Sigmoid colon (tissue), 4 donors: ENCODE data around the gene HOXB4.
A peak's percentile ranks its signal among the peaks of the same experiment; 100 is the strongest.

Experiments used
- POLR2A ChIP-seq, 2 donors: fragments of 450-650 bp; IDR thresholded peaks; one replicate each; pipeline ENCODE4 v1.6.1; 2016; ENCODE audit warnings: antibody characterized with exemption in 2 of 2, mild to moderate bottlenecking in 2 of 2, moderate library complexity in 2 of 2
- POLR2AphosphoS5 ChIP-seq, 4 donors: sonication (generic); formaldehyde crosslinking; IDR thresholded peaks; one replicate each; pipeline ENCODE4 v1.6.1; 2017; ENCODE audit warnings: antibody characterized with exemption in 4 of 4
- TF ChIP-seq, protein P1 (sequence below), 4 experiments: fragments of 450-650 bp in 3 of 4; fragments of 200-600 bp in 1 of 4; IDR thresholded peaks; one replicate each; pipeline ENCODE4 v1.5.1; 2016 to 2019; ENCODE audit warnings: antibody characterized with exemption in 4 of 4, mild to moderate bottlenecking in 3 of 4, moderate library complexity in 2 of 4

DNA sequence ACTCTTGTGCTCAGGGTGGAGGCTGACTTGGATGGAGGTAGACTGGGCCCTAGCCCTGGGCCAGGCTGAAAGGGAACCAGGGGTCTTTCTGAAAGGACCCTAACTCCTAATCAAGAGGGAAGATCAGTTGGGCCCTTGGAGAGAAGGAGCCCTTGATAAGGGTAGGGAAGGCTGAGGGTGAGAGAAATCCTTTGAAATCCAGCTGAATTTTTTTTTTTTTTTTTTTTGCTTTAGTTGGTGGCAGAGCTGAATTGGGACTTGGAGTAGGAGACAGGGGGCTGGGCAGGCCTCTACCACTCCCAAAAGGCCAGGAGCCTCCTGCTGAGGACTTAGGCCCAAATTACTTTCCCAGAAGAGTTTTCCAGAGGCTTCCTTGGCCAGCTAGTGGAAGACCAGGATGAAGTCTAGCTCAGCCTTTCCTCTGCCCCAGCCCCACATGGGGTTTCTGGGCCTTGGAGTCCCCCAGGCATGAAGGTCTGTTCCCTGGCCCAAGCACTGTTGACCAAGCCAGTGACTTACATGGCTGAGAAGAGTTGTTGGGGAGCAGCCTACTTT lies 12.5 kb upstream of the HOXB4 start:
- TF ChIP-seq POLR2A (IDR thresholded peaks at IDR 0.05) (no peak), POLR2AphosphoS5 (IDR thresholded peaks at IDR 0.05) (peak in 1 of 4 donors; percentile 3)
- TF ChIP-seq, protein P1, sequence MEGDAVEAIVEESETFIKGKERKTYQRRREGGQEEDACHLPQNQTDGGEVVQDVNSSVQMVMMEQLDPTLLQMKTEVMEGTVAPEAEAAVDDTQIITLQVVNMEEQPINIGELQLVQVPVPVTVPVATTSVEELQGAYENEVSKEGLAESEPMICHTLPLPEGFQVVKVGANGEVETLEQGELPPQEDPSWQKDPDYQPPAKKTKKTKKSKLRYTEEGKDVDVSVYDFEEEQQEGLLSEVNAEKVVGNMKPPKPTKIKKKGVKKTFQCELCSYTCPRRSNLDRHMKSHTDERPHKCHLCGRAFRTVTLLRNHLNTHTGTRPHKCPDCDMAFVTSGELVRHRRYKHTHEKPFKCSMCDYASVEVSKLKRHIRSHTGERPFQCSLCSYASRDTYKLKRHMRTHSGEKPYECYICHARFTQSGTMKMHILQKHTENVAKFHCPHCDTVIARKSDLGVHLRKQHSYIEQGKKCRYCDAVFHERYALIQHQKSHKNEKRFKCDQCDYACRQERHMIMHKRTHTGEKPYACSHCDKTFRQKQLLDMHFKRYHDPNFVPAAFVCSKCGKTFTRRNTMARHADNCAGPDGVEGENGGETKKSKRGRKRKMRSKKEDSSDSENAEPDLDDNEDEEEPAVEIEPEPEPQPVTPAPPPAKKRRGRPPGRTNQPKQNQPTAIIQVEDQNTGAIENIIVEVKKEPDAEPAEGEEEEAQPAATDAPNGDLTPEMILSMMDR (IDR thresholded peaks at IDR 0.05) = no peak
